GM19099 (cell line): ENCODE measurements around the gene STK25.

ENCODE experiments used
- POLR2A ChIP-seq: IDR thresholded peaks from 3 replicates; pipeline ENCODE4 v1.6.1; 2011; ENCODE audit warnings: low read depth; ENCODE audit not compliant: insufficient read length; ENCODE audit errors: extremely low read depth

STK25 gene

GRCh38 chr2:241508240-241509154 lies at the start of gene STK25:
TSS of gene STK25 (minus strand) at chr2:241508584. CDS start at chr2:241508035, 549 bp downstream.
- peak; percentile 75 for TF ChIP-seq POLR2A

GRCh38 chr2:241556746-241557145 lies 48.4 kb upstream of the STK25 start:
- no peak for TF ChIP-seq POLR2A

- TF ChIP-seq POLR2A, result no peak
Observed at GRCh38 chr2:241555711-241556110, 47.3 kb upstream of the STK25 start.

- no peak for TF ChIP-seq POLR2A
Observed at GRCh38 chr2:241554610-241555322, 46.4 kb upstream of the STK25 start.

- no peak for TF ChIP-seq POLR2A
Observed at GRCh38 chr2:241553981-241554380, 45.6 kb upstream of the STK25 start.

GRCh38 chr2:241553512-241553830 lies 45.1 kb upstream of the STK25 start:
- no peak for TF ChIP-seq POLR2A

GRCh38 chr2:241551998-241552737 lies 43.8 kb upstream of the STK25 start:
- TF ChIP-seq POLR2A, result no peak

GRCh38 chr2:241551599-241551997 lies 43.2 kb upstream of the STK25 start:
- no peak for TF ChIP-seq POLR2A

GRCh38 chr2:241550616-241551580 lies 42.5 kb upstream of the STK25 start:
- no peak for TF ChIP-seq POLR2A

GRCh38 chr2:241548451-241548835 lies 40.1 kb upstream of the STK25 start:
- no peak for TF ChIP-seq POLR2A

- no peak for TF ChIP-seq POLR2A
Observed at GRCh38 chr2:241547781-241548450, 39.5 kb upstream of the STK25 start.

GRCh38 chr2:241546771-241547498 lies 38.6 kb upstream of the STK25 start:
- no peak for TF ChIP-seq POLR2A

- no peak for TF ChIP-seq POLR2A
Observed at GRCh38 chr2:241545523-241546473, 37.4 kb upstream of the STK25 start.

GRCh38 chr2:241545106-241545505 lies 36.7 kb upstream of the STK25 start:
- TF ChIP-seq POLR2A, result no peak
